GM23338 (cell line): ENCODE measurements around the gene SCART1. TPM values are rescaled to one million over a fixed set of nuclear protein-coding genes. Genes with fewer than 3 reads are reported as not detected.

Experiments used
- ATAC-seq: fragments of 200-7000 bp; cut with Tn5 transposase; 3 replicates; pipeline ENCODE4 v1.9.1; 2020
- DNase-seq: peaks from one replicate; pipeline ENCODE4 v3.0.0-alpha.2; 2015; ENCODE audit warnings: low spot score
- H2AFZ ChIP-seq: fragments of 200-600 bp; sonication (generic); 2 replicates; pipeline ENCODE4 v1.8.0; 2016; ENCODE audit warnings: antibody characterized with exemption, mild to moderate bottlenecking, moderate library complexity
- H3F3A ChIP-seq: fragments of 200-600 bp; sonication (generic); replicated peaks from 2 replicates; pipeline ENCODE4 v1.8.0; 2017; ENCODE audit warnings: antibody characterized with exemption, mixed run types, low read depth
- H3K27ac ChIP-seq: fragments of 200-600 bp; sonication (generic); 2 replicates; pipeline ENCODE4 v1.6.1; 2016; ENCODE audit warnings: low read depth
- H3K27me3 ChIP-seq: fragments of 200-600 bp; sonication (generic); 2 replicates; pipeline ENCODE4 v1.8.0; 2016; ENCODE audit warnings: mild to moderate bottlenecking, mixed run types, moderate library complexity; ENCODE audit not compliant: insufficient read depth
- H3K36me3 ChIP-seq: fragments of 200-600 bp; sonication (generic); 2 replicates; pipeline ENCODE4 v1.8.0; 2016; ENCODE audit warnings: mild to moderate bottlenecking; ENCODE audit not compliant: insufficient read depth
- H3K4me1 ChIP-seq: fragments of 200-600 bp; sonication (generic); 2 replicates; pipeline ENCODE4 v1.8.0; 2016; ENCODE audit warnings: mild to moderate bottlenecking, moderate library complexity; ENCODE audit not compliant: insufficient read depth
- H3K4me2 ChIP-seq: fragments of 200-600 bp; sonication (generic); 2 replicates; pipeline ENCODE4 v1.7.1; 2017; ENCODE audit warnings: mixed run types
- H3K4me3 ChIP-seq: fragments of 200-600 bp; sonication (generic); 2 replicates; pipeline ENCODE4 v1.6.1; 2016; ENCODE audit warnings: mixed run types
- H3K79me2 ChIP-seq: fragments of 200-600 bp; sonication (generic); replicated peaks from 2 replicates; pipeline ENCODE4 v1.8.0; 2017; ENCODE audit warnings: mild to moderate bottlenecking; ENCODE audit not compliant: insufficient read depth
- H3K9me2 ChIP-seq: fragments of 200-600 bp; sonication (generic); 2 replicates; pipeline ENCODE4 v1.8.0; 2017; ENCODE audit not compliant: insufficient read depth
- H4K20me1 ChIP-seq: fragments of 200-600 bp; sonication (generic); replicated peaks from 2 replicates; pipeline ENCODE4 v1.8.0; 2017; ENCODE audit warnings: mild to moderate bottlenecking; ENCODE audit not compliant: insufficient read depth
- H3K27ac Mint-ChIP-seq: 2 replicates; pipeline ENCODE4 v1.8.0; 2020; ENCODE audit warnings: inconsistent platforms, mild to moderate bottlenecking, moderate library complexity, mixed read lengths
- H3K27me3 Mint-ChIP-seq: 3 replicates; pipeline ENCODE4 v1.8.0; 2022; ENCODE audit warnings: low read depth, mild to moderate bottlenecking, moderate library complexity, mixed read lengths, inconsistent platforms; ENCODE audit not compliant: insufficient read depth, poor library complexity
- H3K36me3 Mint-ChIP-seq: 3 replicates; pipeline ENCODE4 v1.8.0; 2021; ENCODE audit warnings: low read depth, mild to moderate bottlenecking, inconsistent platforms, moderate library complexity, mixed read lengths
- H3K4me1 Mint-ChIP-seq: 3 replicates; pipeline ENCODE4 v1.8.0; 2020; ENCODE audit warnings: mild to moderate bottlenecking, inconsistent platforms, mixed read lengths
- H3K4me3 Mint-ChIP-seq: 3 replicates; pipeline ENCODE4 v1.8.0; 2021; ENCODE audit warnings: moderate library complexity, mild to moderate bottlenecking, inconsistent platforms, mixed read lengths
- H3K9me3 Mint-ChIP-seq: 3 replicates; pipeline ENCODE4 v1.8.0; 2020; ENCODE audit warnings: moderate library complexity, mild to moderate bottlenecking, inconsistent platforms, mixed read lengths
- EZH2phosphoT487 ChIP-seq: fragments of 200-600 bp; sonication (generic); IDR thresholded peaks from one replicate; pipeline ENCODE4 v1.8.1; 2018; ENCODE audit warnings: antibody characterized with exemption; ENCODE audit not compliant: unreplicated experiment
- JUNB ChIP-seq: IDR thresholded peaks from one replicate; pipeline ENCODE4 v1.6.1; 2016; ENCODE audit warnings: antibody characterized with exemption; ENCODE audit not compliant: unreplicated experiment
- NANOG ChIP-seq: IDR thresholded peaks from 2 replicates; pipeline ENCODE4 v1.6.1; 2016; ENCODE audit warnings: antibody characterized with exemption, borderline replicate concordance
- POLR2AphosphoS5 ChIP-seq: IDR thresholded peaks from 2 replicates; pipeline ENCODE4 v1.6.1; 2016; ENCODE audit warnings: antibody characterized with exemption, low read depth
- STAT1 ChIP-seq: IDR thresholded peaks from one replicate; pipeline ENCODE4 v1.6.1; 2016; ENCODE audit warnings: antibody characterized with exemption; ENCODE audit not compliant: unreplicated experiment
- ZNF114 ChIP-seq: fragments of 250-450 bp; sonication (Bioruptor Pico); IDR thresholded peaks from 2 replicates; pipeline ENCODE4 v1.5.0; 2020; ENCODE audit warnings: mild to moderate bottlenecking, moderate library complexity
- ZNF331 ChIP-seq: fragments of 250-450 bp; sonication (Bioruptor Pico); IDR thresholded peaks from 2 replicates; pipeline ENCODE4 v1.5.0; 2020; ENCODE audit warnings: low read depth, mild to moderate bottlenecking, moderate library complexity
- polyA plus RNA-seq: library from polyadenylated mRNA; unstranded; fragments of >200 nt; fragmentation: Nextera tagmentation; extraction: Ambion mirVana; gene quantifications from 2 replicates; pipeline ENCODE4 v1.2.1, GENCODE V29; 2016
- total RNA-seq: library from RNA; depleted of rRNA; stranded (reverse); fragments of >200 nt; shearing (Covaris generic); gene quantifications from 2 replicates; pipeline ENCODE4 v1.2.3, GENCODE V29; 2014
- TF ChIP-seq, protein P1 (sequence below), 2 experiments: fragments of 200-600 bp in 1 of 2; sonication (generic) in 1 of 2; conservative IDR thresholded peaks; 2 replicates each; pipeline versions ENCODE4 v1.5.1 to v1.6.1; 2016 to 2017; ENCODE audit warnings: antibody characterized with exemption in 2 of 2, low read depth in 2 of 2, mild to moderate bottlenecking in 2 of 2, moderate library complexity in 1 of 2
- TF ChIP-seq, protein P2 (sequence below): IDR thresholded peaks from one replicate; pipeline ENCODE4 v1.6.1; 2018; ENCODE audit warnings: antibody characterized with exemption; ENCODE audit not compliant: unreplicated experiment
- TF ChIP-seq, protein P3 (sequence below): IDR thresholded peaks from 2 replicates; pipeline ENCODE4 v1.6.1; 2016; ENCODE audit warnings: antibody characterized with exemption

The SCART1 gene
- total and polyA plus RNA-seq, 2 experiments from 2014 or later = 0.59 TPM; not detected in 1

DNA sequence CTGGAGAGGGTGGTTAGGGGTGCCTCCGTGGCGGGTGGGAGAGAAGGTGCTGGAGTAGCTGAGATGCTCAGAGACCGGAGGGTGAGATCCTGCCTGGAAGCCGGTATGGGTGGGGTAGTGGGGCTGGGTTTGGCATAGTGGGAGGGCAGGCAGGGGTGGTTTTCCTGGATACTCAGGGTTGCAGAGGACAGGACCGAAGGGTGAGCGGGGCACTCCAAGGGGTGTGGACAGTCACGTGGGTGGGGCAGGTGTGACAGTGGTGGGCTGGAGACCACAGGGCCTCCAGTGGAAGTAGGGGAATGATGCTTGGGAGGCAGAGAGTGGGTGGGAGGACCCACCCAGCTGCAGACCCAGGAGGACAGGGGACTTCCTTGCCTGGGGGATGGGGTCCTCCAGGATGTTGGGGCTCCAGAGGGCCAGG lies 1.9 kb downstream of the SCART1 start (continued):
- no peak for TF ChIP-seq EZH2phosphoT487
- TF ChIP-seq, protein P1, sequence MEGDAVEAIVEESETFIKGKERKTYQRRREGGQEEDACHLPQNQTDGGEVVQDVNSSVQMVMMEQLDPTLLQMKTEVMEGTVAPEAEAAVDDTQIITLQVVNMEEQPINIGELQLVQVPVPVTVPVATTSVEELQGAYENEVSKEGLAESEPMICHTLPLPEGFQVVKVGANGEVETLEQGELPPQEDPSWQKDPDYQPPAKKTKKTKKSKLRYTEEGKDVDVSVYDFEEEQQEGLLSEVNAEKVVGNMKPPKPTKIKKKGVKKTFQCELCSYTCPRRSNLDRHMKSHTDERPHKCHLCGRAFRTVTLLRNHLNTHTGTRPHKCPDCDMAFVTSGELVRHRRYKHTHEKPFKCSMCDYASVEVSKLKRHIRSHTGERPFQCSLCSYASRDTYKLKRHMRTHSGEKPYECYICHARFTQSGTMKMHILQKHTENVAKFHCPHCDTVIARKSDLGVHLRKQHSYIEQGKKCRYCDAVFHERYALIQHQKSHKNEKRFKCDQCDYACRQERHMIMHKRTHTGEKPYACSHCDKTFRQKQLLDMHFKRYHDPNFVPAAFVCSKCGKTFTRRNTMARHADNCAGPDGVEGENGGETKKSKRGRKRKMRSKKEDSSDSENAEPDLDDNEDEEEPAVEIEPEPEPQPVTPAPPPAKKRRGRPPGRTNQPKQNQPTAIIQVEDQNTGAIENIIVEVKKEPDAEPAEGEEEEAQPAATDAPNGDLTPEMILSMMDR (conservative IDR thresholded peaks at IDR 0.05; ENCODE audit: low read depth in 2 of 2) = no peak
- TF ChIP-seq, protein P2, sequence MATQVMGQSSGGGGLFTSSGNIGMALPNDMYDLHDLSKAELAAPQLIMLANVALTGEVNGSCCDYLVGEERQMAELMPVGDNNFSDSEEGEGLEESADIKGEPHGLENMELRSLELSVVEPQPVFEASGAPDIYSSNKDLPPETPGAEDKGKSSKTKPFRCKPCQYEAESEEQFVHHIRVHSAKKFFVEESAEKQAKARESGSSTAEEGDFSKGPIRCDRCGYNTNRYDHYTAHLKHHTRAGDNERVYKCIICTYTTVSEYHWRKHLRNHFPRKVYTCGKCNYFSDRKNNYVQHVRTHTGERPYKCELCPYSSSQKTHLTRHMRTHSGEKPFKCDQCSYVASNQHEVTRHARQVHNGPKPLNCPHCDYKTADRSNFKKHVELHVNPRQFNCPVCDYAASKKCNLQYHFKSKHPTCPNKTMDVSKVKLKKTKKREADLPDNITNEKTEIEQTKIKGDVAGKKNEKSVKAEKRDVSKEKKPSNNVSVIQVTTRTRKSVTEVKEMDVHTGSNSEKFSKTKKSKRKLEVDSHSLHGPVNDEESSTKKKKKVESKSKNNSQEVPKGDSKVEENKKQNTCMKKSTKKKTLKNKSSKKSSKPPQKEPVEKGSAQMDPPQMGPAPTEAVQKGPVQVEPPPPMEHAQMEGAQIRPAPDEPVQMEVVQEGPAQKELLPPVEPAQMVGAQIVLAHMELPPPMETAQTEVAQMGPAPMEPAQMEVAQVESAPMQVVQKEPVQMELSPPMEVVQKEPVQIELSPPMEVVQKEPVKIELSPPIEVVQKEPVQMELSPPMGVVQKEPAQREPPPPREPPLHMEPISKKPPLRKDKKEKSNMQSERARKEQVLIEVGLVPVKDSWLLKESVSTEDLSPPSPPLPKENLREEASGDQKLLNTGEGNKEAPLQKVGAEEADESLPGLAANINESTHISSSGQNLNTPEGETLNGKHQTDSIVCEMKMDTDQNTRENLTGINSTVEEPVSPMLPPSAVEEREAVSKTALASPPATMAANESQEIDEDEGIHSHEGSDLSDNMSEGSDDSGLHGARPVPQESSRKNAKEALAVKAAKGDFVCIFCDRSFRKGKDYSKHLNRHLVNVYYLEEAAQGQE = no peak
- TF ChIP-seq NANOG = no peak
- no peak for TF ChIP-seq POLR2AphosphoS5
- TF ChIP-seq, protein P3, sequence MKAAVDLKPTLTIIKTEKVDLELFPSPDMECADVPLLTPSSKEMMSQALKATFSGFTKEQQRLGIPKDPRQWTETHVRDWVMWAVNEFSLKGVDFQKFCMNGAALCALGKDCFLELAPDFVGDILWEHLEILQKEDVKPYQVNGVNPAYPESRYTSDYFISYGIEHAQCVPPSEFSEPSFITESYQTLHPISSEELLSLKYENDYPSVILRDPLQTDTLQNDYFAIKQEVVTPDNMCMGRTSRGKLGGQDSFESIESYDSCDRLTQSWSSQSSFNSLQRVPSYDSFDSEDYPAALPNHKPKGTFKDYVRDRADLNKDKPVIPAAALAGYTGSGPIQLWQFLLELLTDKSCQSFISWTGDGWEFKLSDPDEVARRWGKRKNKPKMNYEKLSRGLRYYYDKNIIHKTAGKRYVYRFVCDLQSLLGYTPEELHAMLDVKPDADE = no peak

DNA sequence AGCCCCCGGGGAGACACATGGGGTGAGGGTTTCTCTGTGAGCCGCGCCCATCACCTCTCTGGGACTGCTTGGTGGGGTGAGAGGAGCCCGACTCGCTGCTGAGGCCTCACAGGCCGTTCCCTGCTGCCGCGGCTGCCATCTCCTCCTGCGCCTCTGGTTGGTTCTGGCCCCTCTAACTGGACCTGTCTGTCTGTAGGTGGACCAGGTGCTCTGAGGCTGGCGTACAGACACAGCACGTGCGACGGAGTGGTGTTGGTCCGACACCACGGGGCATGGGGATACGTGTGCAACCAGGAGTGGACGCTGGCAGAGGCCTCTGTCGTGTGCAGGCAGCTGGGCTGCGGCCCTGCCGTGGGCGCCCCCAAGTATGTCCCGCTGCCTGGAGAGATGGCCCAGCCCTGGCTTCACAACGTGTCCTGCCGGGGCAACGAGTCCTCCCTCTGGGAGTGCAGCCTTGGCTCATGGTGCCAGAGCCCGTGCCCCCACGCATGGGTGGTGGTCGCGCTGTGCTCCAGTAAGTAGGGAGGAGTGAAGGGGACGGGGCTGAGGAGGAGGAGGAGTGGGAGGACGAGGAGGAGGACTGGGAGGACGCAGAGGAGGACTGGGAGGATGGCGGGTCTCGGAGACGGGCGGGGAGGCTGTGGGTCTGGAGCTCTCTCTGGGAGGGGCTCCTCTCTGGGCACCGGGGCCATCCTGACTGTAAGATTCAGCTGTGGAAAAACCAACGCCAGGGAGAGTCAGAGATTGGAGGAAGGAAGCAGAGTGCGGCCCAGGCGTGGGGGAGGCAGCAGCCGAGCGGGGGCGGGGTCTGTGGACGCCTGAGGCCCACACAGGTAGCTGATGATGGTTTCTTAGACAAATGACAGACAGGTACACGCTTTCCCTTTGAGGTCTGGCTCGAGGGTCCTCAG lies 2.6 kb downstream of the SCART1 start:
- no peaks in the 10 kb centered on the region for H3K27me3 ChIP-seq
- no peak overlapping the region for H3K4me3 ChIP-seq
- peaks cover 61% of the 10 kb centered on the region for H3K9me3 Mint-ChIP-seq
- H4K20me1 ChIP-seq = no peaks in the 10 kb centered on the region
- peaks cover 2% of the 10 kb centered on the region; the same call in 1 of the 3 replicates for H3K36me3 Mint-ChIP-seq
- H3K36me3 ChIP-seq = no peaks in the 10 kb centered on the region
- H3K79me2 ChIP-seq = no peaks in the 10 kb centered on the region
- no peaks in the 10 kb centered on the region for H3K9me2 ChIP-seq
- H3K27me3 Mint-ChIP-seq = peaks cover 14% of the 10 kb centered on the region
- no peak overlapping the region for H2AFZ ChIP-seq
- DNase-seq (no peak), ATAC-seq (no peak)
- no peak overlapping the region for H3K27ac ChIP-seq
- no peaks in the 10 kb centered on the region for H3K4me1 Mint-ChIP-seq
- no peak overlapping the region for H3K4me2 ChIP-seq
- no peaks in the 10 kb centered on the region for H3F3A ChIP-seq
- H3K27ac Mint-ChIP-seq = no peak overlapping the region
- H3K4me3 Mint-ChIP-seq = no peak overlapping the region
- H3K4me1 ChIP-seq = no peaks in the 10 kb centered on the region
- TF ChIP-seq, protein P1 (conservative IDR thresholded peaks at IDR 0.05; ENCODE audit: low read depth in 2 of 2) = no peak
- TF ChIP-seq ZNF114 (CRISPR knock-in tag) (no peak), JUNB (no peak), ZNF331 (no peak), STAT1 (no peak), NANOG (no peak)
- TF ChIP-seq, protein P2 = no peak
- TF ChIP-seq, protein P3 = no peak
